ENCODE results near the gene LHX4.

LHX4 gene

GRCh38 chr1:180229483-180230415 lies at the start of gene LHX4:
Gene LHX4, plus strand, starts transcription at chr1:180230264. Its CDS starts 266 bp downstream, at chr1:180230530.
- DNase-seq: peak in 1 of 6 experiments; percentile 26

GRCh38 chr1:180181048-180181447 lies 49.0 kb upstream of the LHX4 start:
- DNase-seq: no peak

DNA sequence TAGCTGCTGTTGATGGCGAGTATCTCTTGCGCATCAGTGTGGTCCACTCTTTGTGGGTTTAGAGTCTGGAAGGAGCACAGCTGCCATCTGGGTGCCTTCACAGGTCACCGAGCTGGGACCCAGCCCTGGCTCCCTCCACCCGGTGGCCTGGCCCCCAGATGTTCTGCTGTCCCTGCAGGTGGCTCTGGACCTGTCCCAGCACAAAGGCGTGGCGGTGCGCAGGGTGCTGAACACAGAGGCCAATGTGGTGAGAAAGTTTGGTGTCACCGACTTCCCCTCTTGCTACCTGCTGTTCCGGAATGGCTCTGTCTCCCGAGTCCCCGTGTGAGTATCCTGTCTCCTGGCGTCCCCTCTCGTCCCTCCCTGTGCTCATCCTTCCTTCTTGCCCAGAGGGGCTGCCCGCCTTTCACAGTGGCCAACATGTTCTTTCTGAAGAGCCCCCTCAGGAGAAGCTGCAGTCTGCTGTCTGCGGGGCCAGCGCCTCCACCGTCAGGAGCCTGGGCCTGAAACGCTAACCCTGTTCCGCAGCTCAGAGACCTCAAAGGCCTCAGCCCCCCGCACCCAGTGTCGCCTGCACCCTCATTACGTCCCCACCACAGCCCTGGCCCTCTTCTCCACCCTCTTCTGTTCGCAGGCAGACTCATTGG lies 47.9 kb upstream of the LHX4 start:
- no peak for DNase-seq

DNA sequence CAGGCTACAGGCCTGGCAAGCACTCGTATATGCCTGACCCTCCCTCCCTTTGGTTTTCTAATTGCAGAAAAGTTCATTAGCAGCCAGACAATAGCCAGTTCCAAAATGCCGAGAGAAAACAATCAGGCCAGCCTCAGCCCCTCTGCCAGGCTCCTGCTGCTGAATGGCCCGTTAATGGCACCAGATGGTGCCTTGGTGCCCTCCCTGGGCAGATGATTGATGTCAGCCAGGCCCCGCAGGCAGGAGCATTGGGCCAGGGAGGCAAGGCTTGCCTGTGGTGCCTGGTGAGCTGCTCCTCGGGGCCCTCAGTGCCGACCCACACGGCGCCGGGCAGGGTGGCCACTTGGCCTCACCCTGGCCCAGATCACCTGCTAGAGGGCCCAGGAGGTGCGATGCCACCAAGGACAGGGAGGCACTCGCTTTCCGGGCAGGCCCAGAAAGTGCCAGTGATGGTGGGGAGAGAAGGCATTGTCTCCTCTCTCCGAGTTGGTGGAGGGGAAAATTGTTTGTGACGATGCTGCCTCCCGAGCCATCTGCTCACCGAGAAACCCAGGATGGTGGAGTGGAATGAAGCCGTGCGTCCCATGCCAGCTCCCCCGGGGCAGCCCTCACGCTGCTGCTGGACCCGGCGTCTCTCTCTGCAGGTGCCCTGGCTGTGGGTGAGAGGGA lies 47.3 kb upstream of the LHX4 start:
- no peak for DNase-seq

- DNase-seq: no peak
Measured at GRCh38 chr1:180183426-180183825, 46.6 kb upstream of the LHX4 start.

DNA sequence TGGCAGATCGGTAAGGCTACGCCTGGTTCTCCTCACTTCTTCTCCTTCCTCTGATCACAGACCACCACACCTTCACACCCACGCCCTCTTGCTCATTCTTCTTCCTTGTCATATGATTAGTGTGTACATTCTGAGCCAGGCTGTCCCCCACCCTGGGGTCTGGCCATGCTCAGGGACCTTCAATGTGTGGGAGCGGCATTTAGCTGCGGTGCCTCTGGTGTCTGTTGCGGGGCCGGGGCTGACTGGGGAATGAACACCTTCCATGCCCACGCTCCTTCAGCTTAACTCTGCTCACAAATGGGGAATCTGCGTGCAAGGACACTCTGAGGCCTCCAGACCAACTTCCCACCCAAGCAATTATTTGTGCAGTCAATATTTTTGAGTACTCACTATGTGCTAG lies 46.0 kb upstream of the LHX4 start:
- DNase-seq: no peak

- DNase-seq: no peak
Measured at GRCh38 chr1:180185281-180185680, 44.8 kb upstream of the LHX4 start.

DNA sequence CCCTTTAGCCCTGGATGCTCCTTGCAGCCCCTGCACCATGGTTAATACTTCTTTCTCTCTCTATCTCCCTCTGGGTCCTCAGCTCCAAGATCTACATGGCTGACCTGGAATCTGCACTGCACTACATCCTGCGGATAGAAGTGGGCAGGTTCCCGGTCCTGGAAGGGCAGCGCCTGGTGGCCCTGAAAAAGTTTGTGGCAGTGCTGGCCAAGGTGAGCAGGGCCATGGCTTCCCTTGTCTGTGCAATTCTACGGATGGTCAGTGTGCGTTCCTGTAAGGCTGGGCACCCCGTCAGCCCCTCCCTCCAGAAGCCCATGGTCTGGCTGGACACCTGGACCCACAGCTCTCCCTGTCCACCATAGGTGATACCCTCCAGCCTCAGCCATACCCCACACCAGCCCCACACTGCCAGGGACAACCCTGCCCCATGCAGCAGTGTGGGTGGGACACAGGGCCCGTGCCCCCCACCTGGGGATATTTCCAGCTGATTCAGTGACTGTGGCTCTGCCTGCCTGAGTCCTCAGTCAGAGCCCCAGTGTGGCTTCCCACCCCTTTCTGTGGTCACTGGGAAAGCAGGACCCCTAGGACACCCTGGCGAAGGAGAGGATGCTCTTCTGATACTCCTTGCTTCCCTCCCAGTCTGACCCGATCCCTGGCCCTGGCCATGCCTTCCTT lies 44.0 kb upstream of the LHX4 start:
- DNase-seq: no peak

DNA sequence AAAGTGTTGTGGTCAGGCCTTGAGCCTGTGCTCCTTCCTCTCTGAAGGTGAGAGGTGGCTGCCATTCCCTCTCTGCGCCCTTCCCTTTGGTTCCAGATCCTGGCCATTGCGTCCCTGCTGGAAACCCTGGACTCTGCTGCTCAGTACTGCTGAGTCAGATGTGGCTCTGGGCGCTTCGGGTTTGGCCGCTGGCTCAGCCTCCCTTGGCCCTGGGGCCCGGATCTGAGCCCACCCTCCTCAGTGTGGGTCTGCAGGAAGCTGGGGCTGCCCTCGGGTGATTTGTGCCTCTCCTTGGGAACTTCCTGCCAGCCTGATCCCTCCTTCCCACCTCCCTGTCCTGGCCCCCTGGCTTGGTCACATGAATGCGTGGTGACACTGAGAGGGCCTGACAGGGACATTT lies 43.2 kb upstream of the LHX4 start:
- no peak for DNase-seq

DNA sequence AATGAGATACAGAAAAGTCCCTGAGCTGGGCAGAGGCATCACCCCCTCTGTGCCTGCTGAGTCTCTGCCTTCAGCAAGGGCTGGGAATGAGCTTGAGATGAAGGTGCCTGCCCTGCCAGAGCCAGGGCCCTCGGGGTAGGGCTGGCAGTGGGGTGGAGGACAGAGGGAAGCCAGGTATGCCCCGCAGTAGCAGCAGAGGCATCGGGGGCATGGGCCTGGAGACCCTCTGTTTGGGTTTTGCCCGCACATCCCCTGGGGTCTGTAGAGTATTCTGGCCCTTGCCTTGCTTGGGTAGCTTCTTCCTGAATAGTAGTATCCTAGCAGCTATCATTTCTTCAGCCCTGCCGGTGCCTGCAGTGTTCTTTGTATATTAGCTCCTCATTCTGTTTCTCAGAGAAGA lies 42.4 kb upstream of the LHX4 start:
- DNase-seq: no peak

GRCh38 chr1:180188091-180188506 lies 42.0 kb upstream of the LHX4 start:
- DNase-seq: no peak

DNA sequence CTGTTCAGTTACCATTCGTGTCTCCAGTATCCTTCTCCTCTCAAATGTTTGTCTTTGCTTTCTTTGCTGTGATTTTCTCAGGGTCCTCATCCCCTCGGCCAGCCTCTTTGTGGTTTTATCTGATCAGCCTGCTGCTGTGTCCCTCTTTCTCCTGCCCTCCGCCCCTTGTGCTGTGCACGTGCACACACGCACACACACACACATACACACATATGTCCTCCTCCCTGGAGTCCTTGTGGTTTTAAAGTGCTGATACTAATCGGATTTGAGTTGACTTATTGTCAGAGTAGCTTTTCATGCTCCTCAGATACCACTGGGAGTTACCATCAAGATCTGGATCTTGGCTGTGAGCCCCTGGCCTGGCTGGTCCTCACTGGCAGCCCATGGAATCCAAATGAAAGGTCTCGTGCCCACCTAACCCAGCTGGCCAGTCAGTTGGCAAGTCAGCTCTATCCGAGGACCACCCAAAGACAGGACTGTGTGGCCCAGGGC lies 41.3 kb upstream of the LHX4 start:
- no peak for DNase-seq

DNA sequence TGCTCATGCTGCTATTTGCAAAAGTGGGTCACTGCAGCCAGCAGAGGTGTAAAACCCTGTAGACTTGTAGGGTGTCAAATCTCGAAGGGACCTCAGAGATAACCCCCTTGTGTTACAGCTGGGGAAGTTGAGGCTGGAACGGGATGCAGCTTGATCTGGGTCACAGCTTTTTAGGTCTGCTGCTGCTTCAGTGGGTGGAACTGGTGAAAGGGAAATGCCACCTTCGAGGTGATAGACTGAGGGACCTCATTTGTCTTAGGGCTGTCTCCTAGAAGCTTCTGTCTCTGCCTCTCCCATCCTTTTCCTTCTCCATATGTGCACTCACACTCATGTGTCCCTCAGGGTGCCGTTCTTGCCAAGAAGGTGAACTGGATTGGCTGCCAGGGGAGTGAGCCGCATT lies 40.0 kb upstream of the LHX4 start:
- DNase-seq: no peak

GRCh38 chr1:180192172-180192571 lies 37.9 kb upstream of the LHX4 start:
- no peak for DNase-seq

DNA sequence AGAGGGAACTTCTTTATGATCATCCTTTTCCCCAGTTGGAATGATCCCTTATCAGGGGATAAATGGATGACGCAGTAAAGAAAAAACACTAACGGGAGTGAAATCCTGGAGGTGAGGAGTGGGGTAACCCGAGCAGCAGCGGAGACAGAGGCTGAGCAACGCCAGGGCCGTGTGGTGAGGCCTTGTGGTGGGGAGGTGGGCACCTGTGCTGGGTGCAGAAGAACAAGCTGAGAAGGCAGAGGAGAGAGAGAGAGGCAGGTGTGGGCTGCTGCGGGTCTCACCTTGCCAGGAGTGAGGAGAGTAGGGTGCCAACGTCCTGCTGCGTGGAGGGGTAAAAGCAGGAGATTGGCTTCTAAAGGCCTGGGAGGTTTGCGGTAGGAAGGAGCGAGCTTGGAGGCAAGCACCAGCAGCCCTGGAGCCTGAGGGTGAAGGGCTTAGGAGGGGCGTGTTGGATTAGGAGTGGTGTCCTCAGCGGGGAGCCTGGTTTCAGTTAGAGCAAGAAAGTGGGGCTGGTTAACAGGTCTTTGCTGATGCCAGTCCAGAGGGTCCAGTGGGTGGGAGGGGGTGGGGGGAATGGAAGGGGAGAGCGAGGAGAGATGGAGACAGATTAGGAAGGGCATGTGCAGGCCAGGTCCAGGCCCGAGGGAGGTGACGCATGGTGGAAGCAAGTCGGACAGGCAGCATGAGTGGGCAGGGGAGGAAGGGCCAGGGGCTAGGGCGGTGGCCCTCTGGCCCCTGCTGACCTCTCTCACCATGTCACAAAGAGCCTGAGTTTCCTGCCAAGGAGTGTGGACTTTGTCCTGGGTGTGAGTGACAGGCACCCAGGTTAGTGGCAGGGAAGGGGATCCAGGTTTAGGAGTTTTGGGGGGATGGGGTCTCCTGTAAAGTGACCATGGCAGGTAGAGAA lies 36.7 kb upstream of the LHX4 start:
- no peak for DNase-seq

- no peak for DNase-seq
Measured at GRCh38 chr1:180194048-180194425, 36.0 kb upstream of the LHX4 start.

- DNase-seq: no peak
Measured at GRCh38 chr1:180194546-180195207, 35.4 kb upstream of the LHX4 start.

DNA sequence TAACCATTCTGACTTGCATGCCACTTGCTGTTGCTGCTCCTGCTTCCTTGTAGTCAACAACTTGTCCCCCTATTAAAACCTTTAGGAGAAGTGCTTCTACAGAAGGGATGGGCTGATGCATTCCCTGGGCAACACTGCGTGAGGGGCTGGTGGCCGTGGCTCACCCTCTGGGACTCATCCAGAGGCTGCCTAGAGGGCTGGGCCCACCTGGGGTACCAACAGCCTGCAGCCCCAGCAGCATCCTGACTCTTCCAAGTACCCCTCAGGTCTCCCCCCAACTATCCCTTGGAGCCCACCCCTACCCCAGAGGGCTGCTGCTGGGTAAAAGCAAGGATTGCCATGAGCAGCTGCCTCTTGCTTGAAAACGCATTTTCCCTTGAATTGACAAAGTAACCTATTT lies 34.7 kb upstream of the LHX4 start:
- DNase-seq: no peak

DNA sequence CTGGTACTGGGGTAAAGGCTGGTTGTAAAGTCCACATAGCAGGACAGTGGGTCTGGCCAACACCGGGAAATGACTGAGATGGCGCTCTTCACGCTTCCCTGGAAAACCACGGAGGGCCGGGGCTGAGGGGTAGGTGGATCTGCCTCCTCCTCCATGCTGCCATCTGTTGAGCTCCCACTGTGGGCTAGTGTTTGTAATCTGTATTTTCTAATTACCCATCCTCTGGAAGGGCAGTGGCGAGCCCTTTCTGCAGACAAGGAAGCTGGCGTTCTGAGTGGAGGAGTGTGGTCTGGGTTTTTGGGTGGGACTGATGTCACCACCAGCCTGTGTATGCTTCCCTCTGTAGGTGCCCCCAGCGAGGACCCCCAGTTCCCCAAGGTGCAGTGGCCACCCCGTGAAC lies 34.1 kb upstream of the LHX4 start:
- no peak for DNase-seq

DNA sequence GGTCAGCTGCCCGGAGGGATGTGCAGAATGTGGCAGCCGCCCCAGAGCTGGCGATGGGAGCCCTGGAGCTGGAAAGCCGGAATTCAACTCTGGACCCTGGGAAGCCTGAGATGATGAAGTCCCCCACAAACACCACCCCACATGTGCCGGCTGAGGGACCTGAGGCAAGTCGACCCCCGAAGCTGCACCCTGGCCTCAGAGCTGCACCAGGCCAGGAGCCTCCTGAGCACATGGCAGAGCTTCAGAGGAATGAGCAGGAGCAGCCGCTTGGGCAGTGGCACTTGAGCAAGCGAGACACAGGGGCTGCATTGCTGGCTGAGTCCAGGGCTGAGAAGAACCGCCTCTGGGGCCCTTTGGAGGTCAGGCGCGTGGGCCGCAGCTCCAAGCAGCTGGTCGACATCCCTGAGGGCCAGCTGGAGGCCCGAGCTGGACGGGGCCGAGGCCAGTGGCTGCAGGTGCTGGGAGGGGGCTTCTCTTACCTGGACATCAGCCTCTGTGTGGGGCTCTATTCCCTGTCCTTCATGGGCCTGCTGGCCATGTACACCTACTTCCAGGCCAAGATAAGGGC lies 33.5 kb upstream of the LHX4 start:
- DNase-seq: no peak

GRCh38 chr1:180197231-180197630 lies 32.8 kb upstream of the LHX4 start:
- DNase-seq: no peak

All from stimulated activated naive CD4-positive, alpha-beta T cell (primary cell).